ENCODE results near the gene PSMB7.
A peak's percentile ranks its signal among the peaks of the same experiment; 100 is the strongest.

The PSMB7 gene

DNA sequence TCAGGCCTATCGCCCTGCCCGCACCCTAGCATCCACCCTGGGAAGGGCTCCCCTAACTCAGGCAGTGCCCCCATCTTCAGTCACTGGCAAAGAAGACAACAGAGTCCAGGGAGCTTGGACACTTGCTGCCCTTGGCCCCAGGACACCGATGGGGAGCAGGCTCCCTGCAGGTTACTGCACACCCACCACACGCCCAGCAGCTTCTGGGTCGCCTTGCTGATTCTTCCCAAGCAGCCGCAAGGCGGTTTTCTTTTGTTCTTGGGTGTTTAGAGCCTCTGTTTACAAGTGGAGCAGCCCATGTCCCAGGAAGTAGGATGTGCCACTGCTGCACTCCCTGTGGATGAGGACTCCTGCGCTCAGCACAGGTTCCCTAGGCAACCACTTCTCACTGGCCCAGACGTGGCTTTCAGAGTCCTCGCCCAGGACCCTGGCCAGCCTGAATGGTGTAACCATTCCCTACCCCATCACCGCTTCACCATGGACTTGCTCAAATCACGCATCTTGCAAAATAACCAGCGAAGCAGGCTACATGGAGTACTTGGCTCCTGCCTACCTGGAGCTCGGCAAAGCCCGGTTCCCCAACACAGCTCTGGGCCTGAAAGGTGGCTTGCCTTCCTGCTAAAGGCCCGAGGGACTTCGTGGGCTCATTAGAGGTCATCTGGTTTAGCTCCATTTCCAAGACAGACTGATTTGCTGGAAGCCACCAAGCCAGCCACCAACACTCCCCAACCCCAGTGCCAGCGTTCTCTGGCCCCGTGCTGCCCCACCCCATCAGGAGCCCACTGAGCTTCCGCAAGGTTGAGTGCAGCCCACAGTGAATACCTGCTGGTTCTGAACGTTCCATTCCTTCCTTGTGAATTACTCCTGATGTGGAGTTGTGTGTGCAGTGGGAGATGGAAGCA lies 60.0 kb downstream of the PSMB7 start:
- peak; percentile 18 for DNase-seq

DNA sequence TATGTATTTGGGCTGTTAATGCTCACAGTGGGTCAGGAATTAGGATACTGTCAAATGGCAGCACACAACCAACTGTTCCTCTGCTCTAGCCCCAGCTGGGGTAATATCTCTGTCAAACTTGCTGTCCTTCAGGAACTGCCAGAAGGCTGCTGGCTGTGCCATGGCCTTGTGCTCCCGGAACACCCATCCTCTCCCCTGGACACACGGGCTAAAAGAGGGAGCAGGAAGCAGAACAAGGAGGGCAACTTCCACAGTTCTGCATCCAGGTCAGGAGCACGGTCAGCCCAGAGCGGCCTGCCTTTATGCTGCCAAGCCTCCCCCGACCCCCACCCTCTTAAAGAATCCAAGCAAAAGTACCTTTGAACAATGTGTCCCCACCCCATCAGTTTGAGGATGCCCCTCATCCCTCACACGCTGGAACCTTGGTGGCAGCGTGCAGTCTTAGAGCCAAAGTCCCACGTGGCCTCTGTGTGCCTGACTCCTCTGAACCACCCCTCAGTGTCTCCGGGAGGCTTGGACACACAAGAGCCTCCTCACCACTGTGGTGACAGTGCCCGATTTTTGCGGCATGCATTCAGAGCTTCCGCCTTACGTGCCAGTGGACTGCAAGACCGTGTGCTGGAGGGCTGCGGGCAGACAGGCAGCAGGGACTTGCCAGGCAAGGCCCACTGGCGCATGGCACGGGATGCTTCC lies 60.8 kb downstream of the PSMB7 start:
- DNase-seq, result peak; percentile 18

GRCh38 chr9:124353811-124354274 lies 61.4 kb downstream of the PSMB7 start:
- peak; percentile 27 for DNase-seq

DNA sequence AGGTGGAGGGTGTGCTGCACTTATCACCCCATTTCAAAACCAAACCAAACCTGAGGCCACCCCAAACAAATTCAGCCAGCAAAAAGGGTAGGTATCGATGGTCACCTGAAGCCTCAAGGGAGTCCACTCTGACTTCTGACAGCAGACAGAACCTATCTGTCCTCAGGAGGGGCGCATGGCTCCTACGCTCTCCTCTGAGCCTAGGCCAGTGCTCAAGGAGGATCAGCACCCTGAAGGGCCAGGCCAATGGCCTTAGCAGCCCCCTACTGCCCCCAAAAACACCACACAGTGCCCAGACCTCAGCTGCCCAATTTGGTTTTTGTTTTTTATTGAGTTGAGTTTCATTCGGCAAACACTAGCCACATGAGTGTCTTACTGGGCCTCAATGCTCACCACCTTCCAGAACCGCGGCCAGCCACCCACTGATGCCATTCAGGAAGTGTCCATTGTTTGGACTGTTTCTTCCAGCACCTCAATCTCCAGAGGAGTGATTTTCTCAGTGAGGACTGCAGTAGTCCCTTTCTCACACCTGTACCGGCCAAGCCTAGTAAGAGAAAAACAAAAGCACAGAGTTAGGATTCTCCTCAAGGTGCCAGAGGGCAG lies 62.0 kb downstream of the PSMB7 start:
- no peak for DNase-seq

GRCh38 chr9:124352616-124353015 lies 62.6 kb downstream of the PSMB7 start:
- DNase-seq, result peak; percentile 16

GRCh38 chr9:124351672-124352468 lies 63.4 kb downstream of the PSMB7 start:
- DNase-seq, result peak; percentile 15

DNA sequence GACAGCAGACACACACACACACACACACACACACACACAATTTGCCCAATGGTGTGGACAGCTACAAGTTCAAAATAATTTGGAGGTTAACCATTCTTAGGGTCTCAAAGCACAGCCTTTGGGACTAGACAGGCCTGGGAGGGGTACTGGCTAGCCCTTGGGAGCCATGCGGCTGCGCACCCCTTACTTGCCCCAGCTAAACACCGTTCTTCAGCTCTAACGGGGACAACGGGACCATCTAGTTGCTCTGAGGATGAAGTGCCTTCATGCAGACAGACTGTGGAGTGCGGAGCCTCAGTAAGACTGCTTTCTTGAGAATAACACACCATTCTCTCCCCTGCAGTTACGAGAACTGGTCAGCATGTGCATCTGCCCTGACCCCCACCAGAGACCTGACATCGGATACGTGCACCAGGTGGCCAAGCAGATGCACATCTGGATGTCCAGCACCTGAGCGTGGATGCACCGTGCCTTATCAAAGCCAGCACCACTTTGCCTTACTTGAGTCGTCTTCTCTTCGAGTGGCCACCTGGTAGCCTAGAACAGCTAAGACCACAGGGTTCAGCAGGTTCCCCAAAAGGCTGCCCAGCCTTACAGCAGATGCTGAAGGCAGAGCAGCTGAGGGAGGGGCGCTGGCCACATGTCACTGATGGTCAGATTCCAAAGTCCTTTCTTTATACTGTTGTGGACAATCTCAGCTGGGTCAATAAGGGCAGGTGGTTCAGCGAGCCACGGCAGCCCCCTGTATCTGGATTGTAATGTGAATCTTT lies 64.6 kb downstream of the PSMB7 start:
- DNase-seq, result peak; percentile 18

DNA sequence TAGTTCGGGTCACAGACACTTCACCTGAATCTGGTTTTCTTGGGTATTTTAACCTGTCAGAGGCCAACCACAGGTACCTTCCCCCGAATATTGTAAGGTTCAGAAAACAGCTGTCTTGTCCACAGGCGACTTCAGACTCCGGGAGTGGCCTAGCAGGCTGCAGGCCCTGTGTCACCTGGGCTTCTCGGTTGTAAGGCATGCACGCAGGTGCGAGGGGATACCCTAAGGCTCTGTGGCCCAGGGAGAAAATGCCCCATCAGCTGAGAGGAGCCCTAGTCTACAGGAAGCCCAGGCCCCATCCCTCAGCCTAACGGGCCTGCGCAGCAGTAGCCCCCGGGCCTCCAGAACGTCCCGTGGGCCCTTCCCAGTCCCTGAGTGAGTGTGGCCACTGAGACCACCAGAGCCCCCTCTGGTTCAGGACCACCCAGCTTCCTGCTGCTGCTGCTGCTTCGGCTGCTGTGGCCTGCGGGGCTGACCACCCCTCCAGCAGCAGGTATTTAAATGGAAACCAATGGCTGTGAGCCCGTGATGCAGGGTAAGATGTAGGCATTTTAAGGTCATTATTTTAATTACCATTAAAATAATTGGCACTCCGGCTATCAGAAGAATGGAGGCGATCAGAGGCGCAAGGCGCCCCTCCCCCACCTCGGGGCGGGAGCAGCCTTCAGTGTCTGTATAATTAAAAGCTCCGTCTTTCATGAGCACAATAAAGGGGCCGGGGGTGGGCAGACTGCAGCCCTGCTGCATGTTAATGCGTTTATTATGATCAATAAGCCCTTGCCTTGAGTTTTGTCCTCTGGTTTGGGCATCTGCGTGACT lies 65.4 kb downstream of the PSMB7 start:
- peak; percentile 15 for DNase-seq

- peak; percentile 15 for DNase-seq
Measured at GRCh38 chr9:124349267-124349666, 66.0 kb downstream of the PSMB7 start.

DNA sequence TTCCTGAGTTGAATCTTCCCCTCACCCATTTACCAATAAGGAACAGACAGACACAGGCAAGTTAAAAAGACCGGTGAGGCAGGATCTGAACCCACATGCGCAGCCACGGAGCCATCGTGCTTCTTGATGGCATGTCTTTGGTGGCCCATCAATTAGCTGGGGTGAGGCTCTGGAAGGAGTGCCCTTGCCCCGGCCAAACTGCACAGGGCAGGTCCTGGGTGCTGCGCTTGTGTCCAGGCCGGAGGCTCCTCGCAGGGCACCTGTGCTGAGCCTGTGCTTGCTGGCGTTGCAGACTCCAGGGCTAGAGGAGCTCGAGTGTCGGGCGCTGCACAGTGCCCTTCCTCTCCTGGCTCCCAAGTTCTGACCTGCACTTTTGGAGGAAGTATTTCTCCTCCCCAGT lies 66.4 kb downstream of the PSMB7 start:
- peak; percentile 12 for DNase-seq

- no peak for DNase-seq
Measured at GRCh38 chr9:124348363-124348762, 66.9 kb downstream of the PSMB7 start.

DNA sequence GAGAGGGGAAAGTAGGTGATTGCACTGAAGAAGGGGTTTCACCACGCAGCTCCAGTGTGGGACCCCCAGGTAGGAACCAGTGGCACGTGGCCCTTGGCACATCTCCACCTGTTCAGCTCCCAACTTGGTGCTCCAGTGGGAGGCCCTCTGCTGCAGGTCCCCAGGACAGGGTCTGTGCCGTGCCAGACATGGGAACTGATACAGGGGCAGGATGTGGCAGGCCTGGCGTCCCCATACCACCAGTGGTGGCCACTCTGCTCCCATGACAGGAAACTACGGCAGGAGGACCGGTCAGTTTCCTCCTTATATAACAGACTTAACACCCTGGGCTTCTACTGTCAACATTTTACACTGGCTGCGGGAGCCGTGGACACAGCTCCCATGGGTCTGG lies 67.3 kb downstream of the PSMB7 start:
- DNase-seq, result no peak

DNA sequence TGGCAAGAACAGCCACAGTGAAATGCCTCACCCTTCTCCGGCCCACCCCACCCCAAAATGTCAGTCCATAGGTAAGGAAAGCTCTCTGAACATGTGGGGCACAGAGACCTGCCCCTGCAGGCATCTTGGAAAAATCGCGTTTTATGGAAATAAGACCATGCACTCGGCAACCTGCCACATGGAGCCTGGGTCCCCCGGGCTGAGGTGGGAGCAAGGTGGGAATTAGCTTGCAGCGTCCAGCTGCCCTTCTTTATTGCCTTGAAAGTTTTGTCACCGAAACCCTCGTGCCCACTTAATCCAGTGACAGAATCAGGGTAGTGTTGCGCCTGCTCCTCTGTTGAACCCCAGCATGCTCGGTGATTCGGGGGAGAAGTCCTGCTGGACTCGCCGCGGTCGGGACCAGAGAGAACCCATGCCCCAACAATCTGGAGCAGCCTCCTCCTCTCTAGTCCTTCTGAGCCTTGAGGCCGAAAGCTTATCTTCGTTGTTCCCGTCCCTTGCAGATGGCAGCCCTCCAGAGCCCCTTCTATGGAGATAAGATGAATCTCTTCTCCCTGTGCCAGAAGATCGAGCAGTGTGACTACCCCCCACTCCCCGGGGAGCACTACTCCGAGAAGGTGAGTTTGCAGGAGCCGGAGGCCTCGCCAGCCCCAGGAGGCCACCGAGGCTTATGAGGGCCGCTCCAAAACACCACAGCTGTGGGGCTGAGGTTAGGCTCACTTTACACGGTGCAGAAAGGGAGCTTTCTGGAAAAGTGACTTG lies 67.9 kb downstream of the PSMB7 start:
- no peak for DNase-seq

DNA sequence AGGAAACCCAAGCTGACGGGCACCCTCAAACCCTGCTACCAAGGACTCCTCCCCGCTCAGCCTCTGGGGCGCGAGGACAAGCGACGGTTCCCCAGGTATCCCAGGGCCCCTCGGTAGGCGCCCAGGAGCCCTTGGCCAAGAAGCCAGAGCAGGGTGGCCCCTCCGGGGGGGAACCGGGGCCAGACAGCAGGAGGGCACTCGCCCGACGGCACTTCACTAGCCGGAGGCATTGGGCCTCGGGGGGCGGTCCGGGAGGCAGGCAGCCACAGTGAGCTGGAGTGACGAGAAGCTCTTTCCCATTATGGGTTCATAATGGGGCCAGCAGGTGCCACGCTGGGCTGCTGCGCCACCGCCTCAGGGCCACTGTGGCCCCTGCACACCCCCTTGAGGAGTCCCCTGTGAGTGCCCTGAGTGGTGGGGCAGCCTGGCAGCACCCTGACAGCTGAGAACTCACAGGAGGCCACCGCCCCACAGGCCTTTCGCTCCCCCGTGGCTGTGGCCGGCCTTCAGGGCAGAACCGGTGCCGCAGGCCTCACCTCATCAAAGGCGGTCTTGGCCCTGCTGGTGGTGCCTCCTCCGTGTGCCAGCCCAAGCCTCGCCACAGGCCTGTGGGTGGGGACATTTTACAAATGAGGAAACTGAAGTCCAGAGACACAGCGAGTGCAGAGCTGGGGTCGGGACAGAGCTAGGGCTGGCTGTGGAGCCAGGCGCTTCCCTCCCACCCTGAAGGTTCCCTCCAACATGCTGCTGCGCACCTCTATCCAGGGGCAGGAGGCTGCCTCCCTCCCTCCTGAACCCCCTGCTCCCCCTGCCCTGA lies 68.7 kb downstream of the PSMB7 start:
- DNase-seq, result no peak

- DNase-seq, result no peak
Measured at GRCh38 chr9:124345751-124346281, 69.4 kb downstream of the PSMB7 start.

DNA sequence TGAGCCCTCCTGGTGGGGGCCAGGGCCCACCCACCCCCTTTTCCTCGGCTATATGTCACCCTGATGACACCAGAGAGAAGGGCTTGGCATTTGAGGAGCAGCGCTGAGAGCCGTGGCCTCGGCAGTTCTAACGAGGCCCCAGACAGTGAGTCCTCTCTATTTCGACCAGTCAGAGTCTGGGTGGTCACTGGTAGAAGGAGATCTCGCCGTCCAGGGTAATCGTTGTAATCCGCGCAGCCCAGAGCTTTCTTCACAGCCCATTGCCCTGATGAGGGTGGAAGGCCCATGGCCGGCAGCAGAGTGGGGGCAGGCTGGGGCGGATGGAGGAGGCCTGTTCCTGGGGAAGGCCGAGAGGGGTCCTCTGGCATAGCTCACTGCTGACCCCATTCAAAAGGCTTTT lies 70.2 kb downstream of the PSMB7 start:
- no peak for DNase-seq

GRCh38 chr9:124344291-124345050 lies 70.8 kb downstream of the PSMB7 start:
- no peak for DNase-seq
